PC-3 (cell line): Measurements from ENCODE around the gene CLEC16A.

ENCODE experiments used
- EZH2 ChIP-seq: fragments of 300-600 bp; sonication (generic); IDR thresholded peaks from one replicate; pipeline ENCODE4 v1.6.1; 2017; ENCODE audit warnings: antibody characterized with exemption, mild to moderate bottlenecking, low read length; ENCODE audit not compliant: unreplicated experiment
- TF ChIP-seq, protein P1 (sequence below): fragments of 300-600 bp; sonication (generic); conservative IDR thresholded peaks from 2 replicates; pipeline ENCODE4 v1.5.1; 2017; ENCODE audit warnings: antibody characterized with exemption, low read depth, mild to moderate bottlenecking, low read length

DNA sequence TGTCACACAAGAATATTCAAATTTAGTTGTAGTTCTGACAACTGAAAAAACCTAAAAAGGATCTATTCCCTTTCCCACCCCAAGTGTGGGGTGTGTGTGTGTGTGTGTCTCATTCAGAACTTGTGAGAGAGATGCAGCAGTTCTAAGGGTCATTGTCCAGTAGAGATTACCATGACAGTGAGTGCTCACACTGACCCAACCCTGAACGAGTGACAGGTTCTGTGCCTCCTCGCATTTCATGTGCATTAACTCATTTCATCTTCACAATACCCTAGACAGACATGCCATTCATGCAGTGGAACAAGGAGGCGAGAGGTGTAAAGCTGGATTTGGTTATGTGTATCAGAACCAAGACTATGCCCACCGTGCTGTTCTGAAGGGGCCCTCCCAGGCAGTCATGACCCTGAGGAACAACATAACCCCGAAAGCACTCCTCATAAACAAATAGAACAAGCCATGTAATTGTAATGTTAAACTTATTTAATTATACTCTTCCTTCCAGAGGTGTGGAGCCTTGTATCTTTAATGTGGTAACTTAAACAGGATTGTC lies 102.1 kb downstream of the CLEC16A start:
- TF ChIP-seq, protein P1, sequence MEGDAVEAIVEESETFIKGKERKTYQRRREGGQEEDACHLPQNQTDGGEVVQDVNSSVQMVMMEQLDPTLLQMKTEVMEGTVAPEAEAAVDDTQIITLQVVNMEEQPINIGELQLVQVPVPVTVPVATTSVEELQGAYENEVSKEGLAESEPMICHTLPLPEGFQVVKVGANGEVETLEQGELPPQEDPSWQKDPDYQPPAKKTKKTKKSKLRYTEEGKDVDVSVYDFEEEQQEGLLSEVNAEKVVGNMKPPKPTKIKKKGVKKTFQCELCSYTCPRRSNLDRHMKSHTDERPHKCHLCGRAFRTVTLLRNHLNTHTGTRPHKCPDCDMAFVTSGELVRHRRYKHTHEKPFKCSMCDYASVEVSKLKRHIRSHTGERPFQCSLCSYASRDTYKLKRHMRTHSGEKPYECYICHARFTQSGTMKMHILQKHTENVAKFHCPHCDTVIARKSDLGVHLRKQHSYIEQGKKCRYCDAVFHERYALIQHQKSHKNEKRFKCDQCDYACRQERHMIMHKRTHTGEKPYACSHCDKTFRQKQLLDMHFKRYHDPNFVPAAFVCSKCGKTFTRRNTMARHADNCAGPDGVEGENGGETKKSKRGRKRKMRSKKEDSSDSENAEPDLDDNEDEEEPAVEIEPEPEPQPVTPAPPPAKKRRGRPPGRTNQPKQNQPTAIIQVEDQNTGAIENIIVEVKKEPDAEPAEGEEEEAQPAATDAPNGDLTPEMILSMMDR, result no peak
- no peak for TF ChIP-seq EZH2
